Fibroblast of lung (primary cell): ENCODE results near the gene SHPK. TPM values are rescaled to one million over a fixed set of nuclear protein-coding genes. Genes with fewer than 3 reads are reported as not detected.

Experiments
- DNase-seq, 2 donors: peaks; one replicate each; pipeline versions ENCODE4 v3.0.0 to v3.0.0-alpha.2; 2010; ENCODE audit warnings: low read depth in 2 of 2
- H2AFZ ChIP-seq: 2 replicates; pipeline ENCODE4 v1.5.1; 2012; ENCODE audit warnings: low read length, control low read depth, inconsistent platforms
- H3K27ac ChIP-seq: 2 replicates; pipeline ENCODE4 v1.5.1; 2011; ENCODE audit warnings: low read length, control low read depth; ENCODE audit not compliant: insufficient read depth
- H3K27me3 ChIP-seq: 2 replicates; pipeline ENCODE4 v1.5.1; 2011; ENCODE audit warnings: mild to moderate bottlenecking, low read length; ENCODE audit not compliant: control insufficient read depth, insufficient read depth
- H3K36me3 ChIP-seq: 2 replicates; pipeline ENCODE4 v1.5.1; 2011; ENCODE audit warnings: low read length; ENCODE audit not compliant: control insufficient read depth, insufficient read depth
- H3K4me1 ChIP-seq: 2 replicates; pipeline ENCODE4 v1.5.1; 2011; ENCODE audit warnings: low read length; ENCODE audit not compliant: control insufficient read depth, insufficient read depth; ENCODE audit errors: extremely low read depth
- H3K4me2 ChIP-seq: 2 replicates; pipeline ENCODE4 v1.5.1; 2011; ENCODE audit warnings: low read length, control low read depth; ENCODE audit not compliant: insufficient read depth; ENCODE audit errors: extremely low read depth
- H3K4me3 ChIP-seq, 4 experiments: fragments of 200-600 bp in 1 of 4; sonication (generic) in 1 of 4; replicated peaks in 1 of 4; 2 replicates each; pipeline ENCODE4 v1.5.1; 2011 to 2016; ENCODE audit warnings: low read length in 4 of 4, low read depth in 3 of 4, mild to moderate bottlenecking in 3 of 4, control low read depth in 2 of 4, inconsistent platforms in 1 of 4, mixed read lengths in 1 of 4; ENCODE audit not compliant: insufficient read depth in 1 of 4; ENCODE audit errors: control extremely low read depth in 1 of 4
- H3K79me2 ChIP-seq: 2 replicates; pipeline ENCODE4 v1.5.1; 2012; ENCODE audit warnings: mild to moderate bottlenecking, low read length, inconsistent platforms; ENCODE audit not compliant: control insufficient read depth, insufficient read depth
- H3K9ac ChIP-seq: 2 replicates; pipeline ENCODE4 v1.5.1; 2011; ENCODE audit warnings: mild to moderate bottlenecking, low read length, control low read depth; ENCODE audit not compliant: insufficient read depth
- H3K9me3 ChIP-seq: 2 replicates; pipeline ENCODE4 v1.5.1; 2012; ENCODE audit warnings: low read depth, low read length; ENCODE audit not compliant: control insufficient read depth, insufficient read depth
- H4K20me1 ChIP-seq: 2 replicates; pipeline ENCODE4 v1.5.1; 2011; ENCODE audit warnings: low read length; ENCODE audit not compliant: control insufficient read depth, insufficient read depth; ENCODE audit errors: extremely low read depth
- CTCF ChIP-seq, 2 donors: IDR thresholded peaks in 1 of 2; conservative IDR thresholded peaks in 1 of 2; 1 replicate in 1 of 2; 2 replicates in 1 of 2; pipeline ENCODE4 v1.5.1; 2011 to 2012; ENCODE audit warnings: low read length in 2 of 2, control low read depth in 1 of 2, inconsistent platforms in 1 of 2, low read depth in 1 of 2, mild to moderate bottlenecking in 1 of 2
- EZH2 ChIP-seq: IDR thresholded peaks from 2 replicates; pipeline ENCODE4 v1.5.1; 2012; ENCODE audit warnings: low read length, control low read depth, mild to moderate bottlenecking; ENCODE audit errors: missing control alignments
- polyA minus RNA-seq: library from RNA; depleted of rRNA, polyadenylated mRNA; stranded (reverse); fragments of >200 nt; gene quantifications from 2 replicates; pipeline ENCODE4 v1.2.3, GENCODE V29; 2011; ENCODE audit warnings: low replicate concordance
- polyA plus RNA-seq, 2 donors: library from polyadenylated mRNA; depleted of rRNA in 1 of 2; stranded (reverse) in 1 of 2; unstranded in 1 of 2; fragments of >200 nt; gene quantifications; 2 replicates each; pipeline ENCODE4 v1.2.1, GENCODE V29; 2011 to 2012; ENCODE audit warnings: missing spikeins in 1 of 2
- total RNA-seq: library from RNA; depleted of rRNA; stranded (reverse); fragments of >200 nt; gene quantifications from 2 replicates; pipeline ENCODE4 v1.2.1, GENCODE V29; 2014

Gene SHPK
- total RNA-seq, result 5.6 and 8.9 TPM in 2 replicates
- 7.2 and 9.1 TPM in 2 replicates for polyA plus RNA-seq
- polyA plus RNA-seq (2012), result 7.1 and 8.3 TPM in 2 replicates
- polyA minus RNA-seq, result 20.3 and 30.2 TPM in 2 replicates

- H3K36me3 ChIP-seq, result peaks cover 1% of the 10 kb centered on the region
- TF ChIP-seq EZH2, result no peak
- no peak for TF ChIP-seq CTCF (conservative IDR thresholded peaks at IDR 0.05 in 1 of 2, IDR thresholded peaks at IDR 0.05 in 1 of 2; ENCODE audit: low read depth in 1 of 2, low read length in 2 of 2)
- H3K4me1 ChIP-seq, result no peaks in the 10 kb centered on the region
- peak within 1 kb of the TSS; percentile 88 for H3K27ac ChIP-seq
- peak within 1 kb of the TSS; percentile 82 for H2AFZ ChIP-seq
- peak within 1 kb of the TSS; percentile 81 for H3K9ac ChIP-seq
- no peaks in the 10 kb centered on the region for H3K27me3 ChIP-seq
- peak; percentile 94 to 95 for DNase-seq
- peak within 1 kb of the TSS; percentile 65 to 98 (median 76) for H3K4me3 ChIP-seq
- H3K9me3 ChIP-seq, result no peaks in the 10 kb centered on the region
- H3K79me2 ChIP-seq, result peaks cover 4% of the 10 kb centered on the region
- no peaks in the 10 kb centered on the region for H4K20me1 ChIP-seq
- peak within 1 kb of the TSS; percentile 83 for H3K4me2 ChIP-seq
Observed at GRCh38 chr17:3636154-3636907, at the start of gene SHPK, which contains the start of gene CTNS. Gene SHPK, minus strand, starts transcription at chr17:3636250. Its CDS starts 31 bp downstream, at chr17:3636219. Gene CTNS, plus strand, starts transcription at chr17:3636760. Its CDS starts 3,447 bp downstream, at chr17:3640207.

- Histone ChIP-seq H3K4me2 (no peak overlapping the region), H3K36me3 (no peaks in the 10 kb centered on the region), H3K27me3 (no peaks in the 10 kb centered on the region), H3K9me3 (no peaks in the 10 kb centered on the region), H2AFZ (no peak overlapping the region), H3K4me1 (no peaks in the 10 kb centered on the region), H3K79me2 (no peaks in the 10 kb centered on the region), H3K27ac (no peak overlapping the region), H3K4me3 (no peak overlapping the region), H3K9ac (no peak overlapping the region), H4K20me1 (no peaks in the 10 kb centered on the region)
- no peak for DNase-seq
- TF ChIP-seq EZH2, result no peak
- TF ChIP-seq CTCF (conservative IDR thresholded peaks at IDR 0.05 in 1 of 2, IDR thresholded peaks at IDR 0.05 in 1 of 2; ENCODE audit: low read depth in 1 of 2, low read length in 2 of 2), result no peak
Observed at GRCh38 chr17:3685174-3685573, 49.1 kb upstream of the SHPK start.

GRCh38 chr17:3683054-3683511 lies 47.0 kb upstream of the SHPK start:
- no peaks in the 10 kb centered on the region for H4K20me1 ChIP-seq
- TF ChIP-seq CTCF (conservative IDR thresholded peaks at IDR 0.05 in 1 of 2, IDR thresholded peaks at IDR 0.05 in 1 of 2; ENCODE audit: low read depth in 1 of 2, low read length in 2 of 2), result peak; percentile 95 to 98
- no peak for TF ChIP-seq EZH2
- H3K27ac ChIP-seq, result no peak overlapping the region
- H3K4me1 ChIP-seq, result no peaks in the 10 kb centered on the region
- H3K27me3 ChIP-seq, result no peaks in the 10 kb centered on the region
- no peak overlapping the region for H3K9ac ChIP-seq
- H3K79me2 ChIP-seq, result no peaks in the 10 kb centered on the region
- no peaks in the 10 kb centered on the region for H3K36me3 ChIP-seq
- H3K9me3 ChIP-seq, result no peaks in the 10 kb centered on the region
- DNase-seq, result no peak
- no peak overlapping the region for H3K4me2 ChIP-seq
- no peak overlapping the region for H3K4me3 ChIP-seq
- no peak overlapping the region for H2AFZ ChIP-seq
